Mucosa of descending colon (tissue), 3 donors: ENCODE results near the gene SUCLG2. TPM values are rescaled to one million over a fixed set of nuclear protein-coding genes. Genes with fewer than 3 reads are reported as not detected.

Source experiments
- ATAC-seq: fragments of 200-7000 bp; cut with Tn5 transposase; one replicate; pipeline ENCODE4 v1.9.1; 2020; ENCODE audit warnings: mild to moderate bottlenecking, moderate library complexity
- DNase-seq, 3 donors: peaks; one replicate each; pipeline ENCODE4 v3.0.0-alpha.2; 2020
- H3K36me3 ChIP-seq: fragments of 200-600 bp; one replicate; pipeline ENCODE4 v1.8.0; 2021; ENCODE audit warnings: low read depth, mild to moderate bottlenecking
- H3K4me1 ChIP-seq: fragments of 200-600 bp; one replicate; pipeline ENCODE4 v1.8.0; 2021; ENCODE audit warnings: low read depth, mild to moderate bottlenecking
- H3K4me3 ChIP-seq: fragments of 200-600 bp; one replicate; pipeline ENCODE4 v1.8.0; 2021; ENCODE audit warnings: mild to moderate bottlenecking
- H3K9me3 ChIP-seq: fragments of 200-600 bp; one replicate; pipeline ENCODE4 v1.8.0; 2021; ENCODE audit warnings: mild to moderate bottlenecking
- intact Hi-C, 2 donors: fragments of 100-400 bp; cut with DNase I in 1 of 2; cut with micrococcal nuclease in 1 of 2; formaldehyde crosslinking; loops; one replicate each; pipeline versions ENCODE4 v1.11.0 to v1.11.1; 2022; cut with DNase I, micrococcal nuclease
- total RNA-seq, 3 donors: library from RNA; stranded (reverse); fragmentation: NEBNext Ultra II Directional in 2 of 3; extraction: Animal tissue kit (Norgen Biotek cat#: 25700) in 2 of 3; gene quantifications; one replicate each; pipeline versions ENCODE4 v1.2.1 to v1.2.4, GENCODE V29; 2021 to 2023
- TF ChIP-seq, protein P1 (sequence below): fragments of 200-600 bp; IDR thresholded peaks from one replicate; pipeline ENCODE4 v1.8.0; 2022; ENCODE audit warnings: antibody characterized with exemption, mild to moderate bottlenecking
- donor health status: DM: no; HTN: no; CAD: no; lungs with moderate emphysema.
- donor health status: DM: no; HTN: no; CAD: no.
- donor health status: DM: no; HTN: yes; CAD: no.

The SUCLG2 gene
- total RNA-seq, 3 donors from 2014 or later: 136 to 238 (median 153) TPM

DNA sequence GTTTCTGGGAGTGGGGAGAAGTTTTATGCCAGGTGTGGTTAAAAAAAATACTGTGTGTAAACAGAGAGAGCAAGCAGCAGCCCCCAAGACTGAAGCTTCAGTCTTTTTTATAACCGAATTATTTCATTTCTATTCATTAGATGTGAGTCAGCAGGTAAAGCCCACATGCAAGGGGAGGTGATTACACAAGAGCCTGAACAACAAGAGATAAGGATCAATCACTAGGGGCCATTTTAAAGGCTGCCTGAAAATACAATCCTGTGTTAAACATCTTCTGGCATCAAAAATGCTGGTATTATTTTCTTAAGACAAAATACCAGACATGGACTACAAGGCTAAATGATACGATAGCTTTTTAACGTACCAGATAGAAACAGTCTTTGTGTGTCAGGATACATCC is 217.3 kb downstream of the SUCLG2 start:
- Histone ChIP-seq H3K4me3 (no peak overlapping the region), H3K4me1 (no peaks in the 10 kb centered on the region), H3K9me3 (no peaks in the 10 kb centered on the region), H3K36me3 (no peaks in the 10 kb centered on the region)
- no peak for DNase-seq
- TF ChIP-seq, protein P1, sequence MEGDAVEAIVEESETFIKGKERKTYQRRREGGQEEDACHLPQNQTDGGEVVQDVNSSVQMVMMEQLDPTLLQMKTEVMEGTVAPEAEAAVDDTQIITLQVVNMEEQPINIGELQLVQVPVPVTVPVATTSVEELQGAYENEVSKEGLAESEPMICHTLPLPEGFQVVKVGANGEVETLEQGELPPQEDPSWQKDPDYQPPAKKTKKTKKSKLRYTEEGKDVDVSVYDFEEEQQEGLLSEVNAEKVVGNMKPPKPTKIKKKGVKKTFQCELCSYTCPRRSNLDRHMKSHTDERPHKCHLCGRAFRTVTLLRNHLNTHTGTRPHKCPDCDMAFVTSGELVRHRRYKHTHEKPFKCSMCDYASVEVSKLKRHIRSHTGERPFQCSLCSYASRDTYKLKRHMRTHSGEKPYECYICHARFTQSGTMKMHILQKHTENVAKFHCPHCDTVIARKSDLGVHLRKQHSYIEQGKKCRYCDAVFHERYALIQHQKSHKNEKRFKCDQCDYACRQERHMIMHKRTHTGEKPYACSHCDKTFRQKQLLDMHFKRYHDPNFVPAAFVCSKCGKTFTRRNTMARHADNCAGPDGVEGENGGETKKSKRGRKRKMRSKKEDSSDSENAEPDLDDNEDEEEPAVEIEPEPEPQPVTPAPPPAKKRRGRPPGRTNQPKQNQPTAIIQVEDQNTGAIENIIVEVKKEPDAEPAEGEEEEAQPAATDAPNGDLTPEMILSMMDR: no peak
- no peak for ATAC-seq
- intact Hi-C loops: no loop called here

- intact Hi-C loops: no loop called here
- H3K4me1 ChIP-seq: no peaks in the 10 kb centered on the region
- no peak for DNase-seq
- TF ChIP-seq, protein P1: no peak
- ATAC-seq: no peak
- no peak overlapping the region for H3K4me3 ChIP-seq
- H3K36me3 ChIP-seq: no peaks in the 10 kb centered on the region
- no peaks in the 10 kb centered on the region for H3K9me3 ChIP-seq
These were observed 221.3 kb downstream of the SUCLG2 start for GRCh38 chr3:67433109-67433508.

DNA sequence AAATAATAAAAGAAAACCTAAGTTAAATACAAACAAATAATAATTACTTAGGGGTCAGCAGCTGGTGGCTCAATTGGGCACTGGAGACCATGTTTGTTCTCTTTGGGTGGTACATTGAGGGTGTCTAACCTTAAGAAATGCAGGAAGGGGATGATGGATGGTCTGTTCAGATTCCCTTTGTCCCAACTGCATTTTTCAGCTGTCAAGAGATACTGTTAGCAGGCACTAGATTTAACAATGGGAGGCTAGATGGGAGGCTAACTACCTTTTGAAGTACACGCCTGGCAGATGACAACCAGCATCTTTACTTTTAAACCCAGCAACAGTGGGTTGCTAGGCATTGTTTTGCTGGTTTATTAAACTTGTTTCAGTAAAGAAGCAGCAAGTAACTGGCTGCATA is 222.5 kb downstream of the SUCLG2 start:
- DNase-seq (no peak), ATAC-seq (no peak)
- no peak overlapping the region for H3K4me3 ChIP-seq

DNA sequence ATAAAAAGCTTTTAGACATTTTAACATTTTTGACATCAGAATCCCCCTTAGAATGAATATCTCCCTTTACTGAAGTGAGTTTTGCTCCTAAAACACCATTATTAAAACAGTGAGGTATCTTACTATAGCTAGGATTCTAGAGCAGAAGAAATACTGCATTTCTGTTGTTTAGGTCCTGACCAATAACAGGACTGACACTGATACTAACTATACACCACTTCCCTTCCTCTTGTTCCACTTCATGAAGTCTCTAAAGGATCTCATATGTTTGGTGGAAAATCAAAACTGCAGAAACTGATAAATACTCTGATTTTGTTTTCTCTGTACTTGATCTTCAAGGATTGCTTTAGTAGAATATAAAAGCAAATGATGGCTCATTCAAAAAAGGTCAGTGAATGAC is 230.7 kb downstream of the SUCLG2 start:
- no peaks in the 10 kb centered on the region for H3K36me3 ChIP-seq

More for the DNA sequence above, 222.5 kb downstream of the SUCLG2 start:
- Histone ChIP-seq H3K36me3 (no peaks in the 10 kb centered on the region), H3K4me1 (no peaks in the 10 kb centered on the region), H3K9me3 (no peaks in the 10 kb centered on the region)
- intact Hi-C loops: no loop called here
- TF ChIP-seq, protein P1: no peak

GRCh38 chr3:67421912-67422311 is 232.5 kb downstream of the SUCLG2 start:
- intact Hi-C loops: no loop called here
- Histone ChIP-seq H3K36me3 (no peaks in the 10 kb centered on the region), H3K4me1 (no peaks in the 10 kb centered on the region), H3K9me3 (peaks cover 6% of the 10 kb centered on the region), H3K4me3 (no peak overlapping the region)
- DNase-seq: no peak
- TF ChIP-seq, protein P1: no peak
- no peak for ATAC-seq

More for the DNA sequence above, 230.7 kb downstream of the SUCLG2 start:
- intact Hi-C loops: no loop called here
- Histone ChIP-seq H3K9me3 (peaks cover 6% of the 10 kb centered on the region), H3K4me1 (no peaks in the 10 kb centered on the region), H3K4me3 (no peak overlapping the region)
- no peak for DNase-seq
- no peak for ATAC-seq
- TF ChIP-seq, protein P1: no peak

DNA sequence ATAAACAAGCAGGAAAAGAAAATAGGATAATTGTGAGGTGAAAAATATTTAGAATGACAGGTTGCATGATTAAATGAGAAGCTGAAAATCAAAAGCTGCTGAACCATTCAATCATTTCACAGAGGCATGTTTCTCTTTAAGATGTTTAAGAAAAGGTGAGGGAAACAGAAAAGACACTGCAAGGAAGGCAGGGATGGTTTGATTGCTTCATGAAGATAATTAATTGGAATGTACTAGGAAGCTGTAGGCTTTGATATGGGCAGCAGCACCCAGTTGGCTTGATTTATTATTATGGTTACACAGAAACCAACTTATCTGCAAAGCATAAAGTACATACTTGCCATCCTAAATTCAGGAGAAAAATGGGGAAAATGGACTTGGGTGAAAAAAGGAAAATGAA is 234.6 kb downstream of the SUCLG2 start:
- Histone ChIP-seq H3K9me3 (peaks cover 6% of the 10 kb centered on the region), H3K36me3 (no peaks in the 10 kb centered on the region), H3K4me1 (no peaks in the 10 kb centered on the region), H3K4me3 (no peak overlapping the region)
- intact Hi-C loops: no loop called here
- TF ChIP-seq, protein P1: no peak
- ATAC-seq (no peak), DNase-seq (no peak)
